Measurements from ENCODE around the gene GRIK5. TPM values are rescaled to one million over a fixed set of nuclear protein-coding genes. Genes with fewer than 3 reads are reported as not detected.

GRIK5 gene
- total RNA-seq, 1 donor = under 0.01 TPM

GRCh38 chr19:42091742-42092141 is 21.7 kb upstream of the GRIK5 start:
- Histone ChIP-seq H3K4me2 (ENCODE audit: insufficient read depth, low read length) (no peak overlapping the region), H2AFZ (ENCODE audit: low read length) (no peak overlapping the region), H3K79me2 (ENCODE audit: insufficient read depth, low read length) (no peaks in the 10 kb centered on the region), H4K20me1 (ENCODE audit: insufficient read depth, low read length) (no peaks in the 10 kb centered on the region), H3K27me3 (ENCODE audit: insufficient read depth, low read length) (no peaks in the 10 kb centered on the region), H3K9me3 (ENCODE audit: low read depth, low read length) (no peaks in the 10 kb centered on the region), H3K4me1 (ENCODE audit: insufficient read depth, low read length) (peaks cover 21% of the 10 kb centered on the region), H3K36me3 (ENCODE audit: insufficient read depth, low read length) (no peaks in the 10 kb centered on the region), H3K4me3 (ENCODE audit: insufficient read depth, low read length) (no peak overlapping the region), H3K27ac (ENCODE audit: low read depth, low read length) (no peak overlapping the region)
- DNase-seq (ENCODE audit: insufficient read length, low spot score, missing footprints) = peak; percentile 93
- TF ChIP-seq, protein P1, sequence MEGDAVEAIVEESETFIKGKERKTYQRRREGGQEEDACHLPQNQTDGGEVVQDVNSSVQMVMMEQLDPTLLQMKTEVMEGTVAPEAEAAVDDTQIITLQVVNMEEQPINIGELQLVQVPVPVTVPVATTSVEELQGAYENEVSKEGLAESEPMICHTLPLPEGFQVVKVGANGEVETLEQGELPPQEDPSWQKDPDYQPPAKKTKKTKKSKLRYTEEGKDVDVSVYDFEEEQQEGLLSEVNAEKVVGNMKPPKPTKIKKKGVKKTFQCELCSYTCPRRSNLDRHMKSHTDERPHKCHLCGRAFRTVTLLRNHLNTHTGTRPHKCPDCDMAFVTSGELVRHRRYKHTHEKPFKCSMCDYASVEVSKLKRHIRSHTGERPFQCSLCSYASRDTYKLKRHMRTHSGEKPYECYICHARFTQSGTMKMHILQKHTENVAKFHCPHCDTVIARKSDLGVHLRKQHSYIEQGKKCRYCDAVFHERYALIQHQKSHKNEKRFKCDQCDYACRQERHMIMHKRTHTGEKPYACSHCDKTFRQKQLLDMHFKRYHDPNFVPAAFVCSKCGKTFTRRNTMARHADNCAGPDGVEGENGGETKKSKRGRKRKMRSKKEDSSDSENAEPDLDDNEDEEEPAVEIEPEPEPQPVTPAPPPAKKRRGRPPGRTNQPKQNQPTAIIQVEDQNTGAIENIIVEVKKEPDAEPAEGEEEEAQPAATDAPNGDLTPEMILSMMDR (IDR thresholded peaks at IDR 0.05; ENCODE audit: extremely low read depth, low read depth, low read length) = no peak

DNA sequence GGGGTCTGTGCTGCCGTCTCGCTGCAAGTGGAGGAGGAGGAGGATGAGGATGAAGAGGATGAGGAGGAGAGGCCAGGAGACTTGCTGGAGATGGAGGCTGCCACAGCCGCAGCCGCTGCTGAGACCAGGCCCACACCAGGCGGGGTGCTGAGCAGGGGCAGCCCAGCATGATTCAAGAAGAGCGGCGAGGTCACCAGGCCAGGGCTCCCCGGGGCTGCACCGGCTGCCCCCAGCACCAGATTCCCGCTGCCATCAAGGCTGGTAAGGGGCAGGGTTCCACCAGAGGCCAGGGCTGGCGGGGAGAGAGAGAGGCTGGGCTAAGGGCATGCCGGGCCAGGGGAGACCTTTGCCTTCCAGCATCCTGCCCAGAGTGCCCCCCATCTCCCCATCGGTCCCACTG is 21.3 kb upstream of the GRIK5 start:
- Histone ChIP-seq H3K9me3 (ENCODE audit: low read depth, low read length) (no peaks in the 10 kb centered on the region), H3K4me3 (ENCODE audit: insufficient read depth, low read length) (no peak overlapping the region), H3K36me3 (ENCODE audit: insufficient read depth, low read length) (no peaks in the 10 kb centered on the region), H2AFZ (ENCODE audit: low read length) (no peak overlapping the region), H3K4me2 (ENCODE audit: insufficient read depth, low read length) (no peak overlapping the region), H3K79me2 (ENCODE audit: insufficient read depth, low read length) (no peaks in the 10 kb centered on the region), H3K27me3 (ENCODE audit: insufficient read depth, low read length) (no peaks in the 10 kb centered on the region), H3K4me1 (ENCODE audit: insufficient read depth, low read length) (peaks cover 21% of the 10 kb centered on the region), H3K27ac (ENCODE audit: low read depth, low read length) (no peak overlapping the region), H4K20me1 (ENCODE audit: insufficient read depth, low read length) (no peaks in the 10 kb centered on the region)
- TF ChIP-seq, protein P1 (IDR thresholded peaks at IDR 0.05; ENCODE audit: extremely low read depth, low read depth, low read length) = no peak
- DNase-seq (ENCODE audit: insufficient read length, low spot score, missing footprints) = peak; percentile 39

DNA sequence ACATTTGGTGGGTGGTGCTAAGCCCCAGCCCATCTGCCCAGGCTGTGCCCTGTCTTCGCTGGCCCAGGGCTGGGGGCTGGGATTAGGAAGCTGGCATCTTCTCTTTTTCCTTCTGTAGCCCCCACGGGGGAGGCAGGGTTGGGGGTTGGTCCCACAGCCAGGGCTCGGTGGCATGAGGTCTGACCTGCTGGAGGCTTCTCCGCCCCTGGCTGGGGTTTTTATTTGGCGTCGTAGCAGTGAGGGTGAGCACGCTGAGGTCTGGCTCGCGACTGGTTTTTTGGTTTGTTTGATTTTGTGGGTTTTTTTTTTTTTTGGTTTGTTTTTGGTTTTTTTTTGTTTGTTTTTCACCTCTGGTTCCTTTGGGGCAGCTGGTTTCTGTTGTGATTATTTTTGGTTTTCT is 20.7 kb upstream of the GRIK5 start:
- TF ChIP-seq, protein P1 (IDR thresholded peaks at IDR 0.05; ENCODE audit: extremely low read depth, low read depth, low read length) = no peak
- Histone ChIP-seq H3K4me3 (ENCODE audit: insufficient read depth, low read length) (no peak overlapping the region), H4K20me1 (ENCODE audit: insufficient read depth, low read length) (no peaks in the 10 kb centered on the region), H3K4me2 (ENCODE audit: insufficient read depth, low read length) (no peak overlapping the region), H3K9me3 (ENCODE audit: low read depth, low read length) (no peaks in the 10 kb centered on the region), H3K36me3 (ENCODE audit: insufficient read depth, low read length) (no peaks in the 10 kb centered on the region), H2AFZ (ENCODE audit: low read length) (no peak overlapping the region), H3K27ac (ENCODE audit: low read depth, low read length) (no peak overlapping the region), H3K4me1 (ENCODE audit: insufficient read depth, low read length) (peaks cover 21% of the 10 kb centered on the region), H3K79me2 (ENCODE audit: insufficient read depth, low read length) (no peaks in the 10 kb centered on the region), H3K27me3 (ENCODE audit: insufficient read depth, low read length) (no peaks in the 10 kb centered on the region)
- DNase-seq (ENCODE audit: insufficient read length, low spot score, missing footprints) = no peak

- peak; percentile 39 for DNase-seq (ENCODE audit: insufficient read length, low spot score, missing footprints)
- Histone ChIP-seq H4K20me1 (ENCODE audit: insufficient read depth, low read length) (no peaks in the 10 kb centered on the region), H3K27me3 (ENCODE audit: insufficient read depth, low read length) (no peaks in the 10 kb centered on the region), H3K9me3 (ENCODE audit: low read depth, low read length) (no peaks in the 10 kb centered on the region), H3K4me1 (ENCODE audit: insufficient read depth, low read length) (peaks cover 21% of the 10 kb centered on the region), H3K36me3 (ENCODE audit: insufficient read depth, low read length) (no peaks in the 10 kb centered on the region), H3K79me2 (ENCODE audit: insufficient read depth, low read length) (no peaks in the 10 kb centered on the region), H2AFZ (ENCODE audit: low read length) (no peak overlapping the region), H3K4me3 (ENCODE audit: insufficient read depth, low read length) (no peak overlapping the region), H3K27ac (ENCODE audit: low read depth, low read length) (no peak overlapping the region), H3K4me2 (ENCODE audit: insufficient read depth, low read length) (no peak overlapping the region)
- TF ChIP-seq, protein P1 (IDR thresholded peaks at IDR 0.05; ENCODE audit: extremely low read depth, low read depth, low read length) = no peak
Observed at GRCh38 chr19:42089772-42090171, 19.8 kb upstream of the GRIK5 start.
